ENCODE measurements around the gene TIAM1. TPM values are rescaled to one million over a fixed set of nuclear protein-coding genes. Genes with fewer than 3 reads are reported as not detected.

Gene TIAM1
- total and polyA plus RNA-seq, 4 donors, result 3.5 to 58.0 (median 11.8) TPM

GRCh38 chr21:31087639-31088473 lies 256.2 kb downstream of the TIAM1 start:
- Histone ChIP-seq H3K9ac (ENCODE audit: insufficient read depth in 1 of 2, low read length in 2 of 2) (no peak overlapping the region), H3K27ac (ENCODE audit: low read depth in 1 of 2, low read length in 1 of 2) (no peak overlapping the region), H3K36me3 (ENCODE audit: control insufficient read depth in 4 of 4, insufficient read depth in 4 of 4, low read length in 4 of 4) (no peaks in the 10 kb centered on the region), H3K9me3 (ENCODE audit: control insufficient read depth in 4 of 4, insufficient read depth in 3 of 4, low read length in 3 of 4) (no peaks in the 10 kb centered on the region), H3K27me3 (ENCODE audit: control insufficient read depth in 3 of 3, insufficient read depth in 3 of 3, low read length in 2 of 3) (no peaks in the 10 kb centered on the region), H3K4me3 (no peak overlapping the region), H3K4me1 (ENCODE audit: control insufficient read depth in 5 of 5, insufficient read depth in 5 of 5, low read length in 5 of 5) (no peaks in the 10 kb centered on the region)
- no peak for TF ChIP-seq CTCF (IDR thresholded peaks at IDR 0.05; ENCODE audit: control extremely low read depth, extremely low read depth)
- ATAC-seq (ENCODE audit: insufficient read depth, low FRiP score) (no peak), DNase-seq (no peak)
- 74 to 77% methylated on average over 32 to 34 of the region's 34 CpGs for WGBS, 2 donors

- H3K4me1 ChIP-seq (ENCODE audit: control insufficient read depth in 5 of 5, insufficient read depth in 5 of 5, low read length in 5 of 5), result no peaks in the 10 kb centered on the region
- H3K27ac ChIP-seq (ENCODE audit: low read depth in 1 of 2, low read length in 1 of 2), result no peak overlapping the region
- no peaks in the 10 kb centered on the region for H3K27me3 ChIP-seq (ENCODE audit: control insufficient read depth in 3 of 3, insufficient read depth in 3 of 3, low read length in 2 of 3)
- TF ChIP-seq CTCF (IDR thresholded peaks at IDR 0.05; ENCODE audit: control extremely low read depth, extremely low read depth), result no peak
- H3K9me3 ChIP-seq (ENCODE audit: control insufficient read depth in 4 of 4, insufficient read depth in 3 of 4, low read length in 3 of 4), result no peaks in the 10 kb centered on the region
- DNase-seq, result no peak
- 88 to 89% methylated on average over 6 of the region's 6 CpGs for WGBS, 2 donors
- H3K4me3 ChIP-seq, result no peak overlapping the region
- no peaks in the 10 kb centered on the region for H3K36me3 ChIP-seq (ENCODE audit: control insufficient read depth in 4 of 4, insufficient read depth in 4 of 4, low read length in 4 of 4)
- ATAC-seq (ENCODE audit: insufficient read depth, low FRiP score), result no peak
- H3K9ac ChIP-seq (ENCODE audit: insufficient read depth in 1 of 2, low read length in 2 of 2), result no peak overlapping the region
These were observed 259.4 kb downstream of the TIAM1 start for GRCh38 chr21:31084689-31085088.

- H3K27ac ChIP-seq (ENCODE audit: low read depth in 1 of 2, low read length in 1 of 2), result no peak overlapping the region
- WGBS, 2 donors, result 54 to 61% methylated on average over 4 of the region's 4 CpGs
- no peak for DNase-seq
- H3K9me3 ChIP-seq (ENCODE audit: control insufficient read depth in 4 of 4, insufficient read depth in 3 of 4, low read length in 3 of 4), result no peaks in the 10 kb centered on the region
- no peak overlapping the region for H3K4me3 ChIP-seq
- ATAC-seq (ENCODE audit: insufficient read depth, low FRiP score), result no peak
- no peaks in the 10 kb centered on the region for H3K4me1 ChIP-seq (ENCODE audit: control insufficient read depth in 5 of 5, insufficient read depth in 5 of 5, low read length in 5 of 5)
- TF ChIP-seq CTCF (IDR thresholded peaks at IDR 0.05; ENCODE audit: control extremely low read depth, extremely low read depth), result no peak
- H3K27me3 ChIP-seq (ENCODE audit: control insufficient read depth in 3 of 3, insufficient read depth in 3 of 3, low read length in 2 of 3), result no peaks in the 10 kb centered on the region
- no peak overlapping the region for H3K9ac ChIP-seq (ENCODE audit: insufficient read depth in 1 of 2, low read length in 2 of 2)
- no peaks in the 10 kb centered on the region for H3K36me3 ChIP-seq (ENCODE audit: control insufficient read depth in 4 of 4, insufficient read depth in 4 of 4, low read length in 4 of 4)
These were observed 265.3 kb downstream of the TIAM1 start for GRCh38 chr21:31078796-31079195.

Measured in lung (tissue), 12 donors.